Mammary epithelial cell (primary cell): ENCODE measurements around the gene APOA4.

Experiments used
- EZH2 ChIP-seq: IDR thresholded peaks from 2 replicates; pipeline ENCODE4 v1.6.1; 2012; ENCODE audit warnings: low read length, inconsistent platforms, borderline replicate concordance
- TF ChIP-seq, protein P1 (sequence below), 2 donors: IDR thresholded peaks in 1 of 2; conservative IDR thresholded peaks in 1 of 2; 2 replicates each; pipeline ENCODE4 v1.5.1; 2011 to 2012; ENCODE audit warnings: inconsistent platforms in 2 of 2, low read length in 2 of 2, mild to moderate bottlenecking in 2 of 2, control low read depth in 1 of 2, low read depth in 1 of 2; ENCODE audit not compliant: insufficient read depth in 1 of 2; ENCODE audit errors: extremely low read depth in 1 of 2

DNA sequence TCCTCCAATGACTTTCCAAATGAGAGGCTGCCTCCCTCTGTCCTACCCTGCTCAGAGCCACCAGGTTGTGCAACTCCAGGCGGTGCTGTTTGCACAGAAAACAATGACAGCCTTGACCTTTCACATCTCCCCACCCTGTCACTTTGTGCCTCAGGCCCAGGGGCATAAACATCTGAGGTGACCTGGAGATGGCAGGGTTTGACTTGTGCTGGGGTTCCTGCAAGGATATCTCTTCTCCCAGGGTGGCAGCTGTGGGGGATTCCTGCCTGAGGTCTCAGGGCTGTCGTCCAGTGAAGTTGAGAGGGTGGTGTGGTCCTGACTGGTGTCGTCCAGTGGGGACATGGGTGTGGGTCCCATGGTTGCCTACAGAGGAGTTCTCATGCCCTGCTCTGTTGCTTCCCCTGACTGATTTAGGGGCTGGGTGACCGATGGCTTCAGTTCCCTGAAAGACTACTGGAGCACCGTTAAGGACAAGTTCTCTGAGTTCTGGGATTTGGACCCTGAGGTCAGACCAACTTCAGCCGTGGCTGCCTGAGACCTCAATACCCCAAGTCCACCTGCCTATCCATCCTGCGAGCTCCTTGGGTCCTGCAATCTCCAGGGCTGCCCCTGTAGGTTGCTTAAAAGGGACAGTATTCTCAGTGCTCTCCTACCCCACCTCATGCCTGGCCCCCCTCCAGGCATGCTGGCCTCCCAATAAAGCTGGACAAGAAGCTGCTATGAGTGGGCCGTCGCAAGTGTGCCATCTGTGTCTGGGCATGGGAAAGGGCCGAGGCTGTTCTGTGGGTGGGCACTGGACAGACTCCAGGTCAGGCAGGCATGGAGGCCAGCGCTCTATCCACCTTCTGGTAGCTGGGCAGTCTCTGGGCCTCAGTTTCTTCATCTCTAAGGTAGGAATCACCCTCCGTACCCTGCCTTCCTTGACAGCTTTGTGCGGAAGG is 9.5 kb upstream of the APOA4 start:
- TF ChIP-seq, protein P1, sequence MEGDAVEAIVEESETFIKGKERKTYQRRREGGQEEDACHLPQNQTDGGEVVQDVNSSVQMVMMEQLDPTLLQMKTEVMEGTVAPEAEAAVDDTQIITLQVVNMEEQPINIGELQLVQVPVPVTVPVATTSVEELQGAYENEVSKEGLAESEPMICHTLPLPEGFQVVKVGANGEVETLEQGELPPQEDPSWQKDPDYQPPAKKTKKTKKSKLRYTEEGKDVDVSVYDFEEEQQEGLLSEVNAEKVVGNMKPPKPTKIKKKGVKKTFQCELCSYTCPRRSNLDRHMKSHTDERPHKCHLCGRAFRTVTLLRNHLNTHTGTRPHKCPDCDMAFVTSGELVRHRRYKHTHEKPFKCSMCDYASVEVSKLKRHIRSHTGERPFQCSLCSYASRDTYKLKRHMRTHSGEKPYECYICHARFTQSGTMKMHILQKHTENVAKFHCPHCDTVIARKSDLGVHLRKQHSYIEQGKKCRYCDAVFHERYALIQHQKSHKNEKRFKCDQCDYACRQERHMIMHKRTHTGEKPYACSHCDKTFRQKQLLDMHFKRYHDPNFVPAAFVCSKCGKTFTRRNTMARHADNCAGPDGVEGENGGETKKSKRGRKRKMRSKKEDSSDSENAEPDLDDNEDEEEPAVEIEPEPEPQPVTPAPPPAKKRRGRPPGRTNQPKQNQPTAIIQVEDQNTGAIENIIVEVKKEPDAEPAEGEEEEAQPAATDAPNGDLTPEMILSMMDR (conservative IDR thresholded peaks at IDR 0.05 in 1 of 2, IDR thresholded peaks at IDR 0.05 in 1 of 2; ENCODE audit: extremely low read depth in 1 of 2, insufficient read depth in 1 of 2, low read depth in 1 of 2, low read length in 2 of 2), result no peak
- no peak for TF ChIP-seq EZH2
